Tibial nerve (tissue), 3 donors: ENCODE results near the gene MTA3.

ENCODE experiments used
- CTCF ChIP-seq, 5 experiments: fragments of 200-600 bp in 3 of 5; fragments of 450-650 bp in 2 of 5; sonication (generic) in 3 of 5; IDR thresholded peaks; one replicate each; pipeline ENCODE4 v1.5.1; 2016 to 2019; ENCODE audit warnings: antibody characterized with exemption in 5 of 5, mild to moderate bottlenecking in 3 of 5, moderate library complexity in 2 of 5
- POLR2A ChIP-seq, 2 donors: fragments of 450-650 bp; IDR thresholded peaks; one replicate each; pipeline ENCODE4 v1.6.1; 2017; ENCODE audit warnings: antibody characterized with exemption in 2 of 2, mild to moderate bottlenecking in 2 of 2, moderate library complexity in 2 of 2

GRCh38 chr2:42566025-42566424 is 2.4 kb upstream of the MTA3 start:
- TF ChIP-seq POLR2A (IDR thresholded peaks at IDR 0.05) (no peak), CTCF (IDR thresholded peaks at IDR 0.05) (no peak)
